Hepatocyte (in vitro differentiated cells): ENCODE results near the gene LIME1.

Experiments
- CTCF ChIP-seq: fragments of 200-600 bp; sonication (generic); IDR thresholded peaks from 2 replicates; pipeline ENCODE4 v1.5.1; 2016; ENCODE audit warnings: antibody characterized with exemption, mild to moderate bottlenecking; ENCODE audit not compliant: poor library complexity
- EZH2 ChIP-seq: fragments of 200-600 bp; sonication (generic); IDR thresholded peaks from 2 replicates; pipeline ENCODE4 v1.6.1; 2016; ENCODE audit warnings: antibody characterized with exemption, mild to moderate bottlenecking, borderline replicate concordance
- EZH2phosphoT487 ChIP-seq: fragments of 200-600 bp; sonication (generic); IDR thresholded peaks from one replicate; pipeline ENCODE4 v1.6.1; 2018; ENCODE audit warnings: antibody characterized with exemption, mild to moderate bottlenecking, low read depth, moderate library complexity; ENCODE audit not compliant: unreplicated experiment, severe bottlenecking

- TF ChIP-seq CTCF (no peak), EZH2 (no peak), EZH2phosphoT487 (no peak)
Observed at GRCh38 chr20:63704749-63705117, 31.7 kb upstream of the LIME1 start.
